ENCODE data around the gene CTTN. TPM values are rescaled to one million over a fixed set of nuclear protein-coding genes. Genes with fewer than 3 reads are reported as not detected.

Gene CTTN
- total and polyA plus RNA-seq, 9 of the 15 experiments (the other 6 are each of a cell fraction or from before 2014, with no cell fraction given) = 9.9 to 158 (median 99.7) TPM

GRCh38 chr11:70422692-70423522, 24.6 kb downstream of the CTTN start (continued):
- TF ChIP-seq UBTF (IDR thresholded peaks at IDR 0.05; ENCODE audit: borderline replicate concordance in 1 of 2, low read depth in 2 of 2, low read length in 2 of 2) (no peak), ZNF668 (CRISPR knock-in tag; IDR thresholded peaks at IDR 0.05) (no peak), KAT2B (IDR thresholded peaks at IDR 0.05; ENCODE audit: low read depth, low read length) (no peak), ZNF384 (IDR thresholded peaks at IDR 0.05; ENCODE audit: low read depth, low read length) (no peak), FOXP4 (CRISPR knock-in tag; IDR thresholded peaks at IDR 0.05; ENCODE audit: borderline replicate concordance) (no peak)
- TF ChIP-seq, protein P1, sequence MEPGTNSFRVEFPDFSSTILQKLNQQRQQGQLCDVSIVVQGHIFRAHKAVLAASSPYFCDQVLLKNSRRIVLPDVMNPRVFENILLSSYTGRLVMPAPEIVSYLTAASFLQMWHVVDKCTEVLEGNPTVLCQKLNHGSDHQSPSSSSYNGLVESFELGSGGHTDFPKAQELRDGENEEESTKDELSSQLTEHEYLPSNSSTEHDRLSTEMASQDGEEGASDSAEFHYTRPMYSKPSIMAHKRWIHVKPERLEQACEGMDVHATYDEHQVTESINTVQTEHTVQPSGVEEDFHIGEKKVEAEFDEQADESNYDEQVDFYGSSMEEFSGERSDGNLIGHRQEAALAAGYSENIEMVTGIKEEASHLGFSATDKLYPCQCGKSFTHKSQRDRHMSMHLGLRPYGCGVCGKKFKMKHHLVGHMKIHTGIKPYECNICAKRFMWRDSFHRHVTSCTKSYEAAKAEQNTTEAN (CRISPR knock-in tag; IDR thresholded peaks at IDR 0.05) = no peak

Measured in K562 (cell line).